Neuronal stem cell (in vitro differentiated cells): ENCODE measurements around the gene FTCD.
A peak's percentile ranks its signal among the peaks of the same experiment; 100 is the strongest.

Source experiments
- DNase-seq: peaks from one replicate; pipeline ENCODE4 v3.0.0-alpha.2; 2013; ENCODE audit warnings: low spot score
- H2AFZ ChIP-seq: one replicate; pipeline ENCODE4 v1.6.1; 2013; ENCODE audit warnings: mild to moderate bottlenecking, low read length, inconsistent platforms
- H2AK5ac ChIP-seq: 2 replicates; pipeline ENCODE4 v1.6.1; 2013; ENCODE audit warnings: low read depth, mild to moderate bottlenecking, inconsistent platforms, low read length, moderate library complexity, mixed read lengths
- H2BK120ac ChIP-seq: 2 replicates; pipeline ENCODE4 v1.6.1; 2013; ENCODE audit warnings: low read depth, mild to moderate bottlenecking, inconsistent platforms, low read length, moderate library complexity, mixed read lengths
- H2BK12ac ChIP-seq: one replicate; pipeline ENCODE4 v1.6.1; 2013; ENCODE audit warnings: low read length, inconsistent platforms
- H2BK15ac ChIP-seq: 2 replicates; pipeline ENCODE4 v1.6.1; 2013; ENCODE audit warnings: mild to moderate bottlenecking, low read length, inconsistent platforms, mixed read lengths
- H2BK5ac ChIP-seq: one replicate; pipeline ENCODE4 v1.6.1; 2013; ENCODE audit warnings: inconsistent platforms, mild to moderate bottlenecking, low read length, moderate library complexity
- H3K14ac ChIP-seq: one replicate; pipeline ENCODE4 v1.6.1; 2013; ENCODE audit warnings: low read length, inconsistent platforms
- H3K18ac ChIP-seq: 2 replicates; pipeline ENCODE4 v1.6.1; 2013; ENCODE audit warnings: low read length, inconsistent platforms
- H3K23ac ChIP-seq: 2 replicates; pipeline ENCODE4 v1.6.1; 2013; ENCODE audit warnings: low read depth, mild to moderate bottlenecking, mixed read lengths, low read length, inconsistent platforms; ENCODE audit not compliant: poor library complexity
- H3K27ac ChIP-seq: replicated peaks from 3 replicates; pipeline ENCODE4 v1.5.1; 2013; ENCODE audit warnings: low read length, inconsistent platforms
- H3K27me3 ChIP-seq, 3 experiments: 2 replicates each; pipeline ENCODE4 v1.6.1; 2013; ENCODE audit warnings: low read length in 3 of 3, mild to moderate bottlenecking in 2 of 3, inconsistent platforms in 1 of 3, low read depth in 1 of 3, mixed read lengths in 1 of 3, moderate library complexity in 1 of 3; ENCODE audit not compliant: control insufficient read depth in 3 of 3, insufficient read depth in 3 of 3
- H3K36me3 ChIP-seq, 2 donors: replicated peaks in 1 of 2; 2 replicates each; pipeline ENCODE4 v1.6.1; 2013; ENCODE audit warnings: low read length in 2 of 2; ENCODE audit not compliant: control insufficient read depth in 2 of 2, insufficient read depth in 2 of 2
- H3K4ac ChIP-seq: 2 replicates; pipeline ENCODE4 v1.6.1; 2013; ENCODE audit warnings: inconsistent platforms, mild to moderate bottlenecking, low read length, moderate library complexity
- H3K4me1 ChIP-seq, 2 donors: 1 replicate in 1 of 2; 2 replicates in 1 of 2; pipeline ENCODE4 v1.6.1; 2013; ENCODE audit warnings: low read length in 2 of 2, low read depth in 1 of 2; ENCODE audit not compliant: control insufficient read depth in 2 of 2, insufficient read depth in 1 of 2
- H3K4me2 ChIP-seq: one replicate; pipeline ENCODE4 v1.6.1; 2013; ENCODE audit warnings: mild to moderate bottlenecking, low read length, inconsistent platforms; ENCODE audit not compliant: insufficient read depth, poor library complexity, severe bottlenecking
- H3K4me3 ChIP-seq, 2 donors: 2 replicates each; pipeline ENCODE4 v1.5.1; 2013; ENCODE audit warnings: low read length in 2 of 2, mild to moderate bottlenecking in 2 of 2, inconsistent platforms in 1 of 2, moderate library complexity in 1 of 2
- H3K79me1 ChIP-seq: one replicate; pipeline ENCODE4 v1.6.1; 2013; ENCODE audit warnings: low read depth, mild to moderate bottlenecking, inconsistent platforms, low read length, moderate library complexity
- H3K9ac ChIP-seq: one replicate; pipeline ENCODE4 v1.6.1; 2013; ENCODE audit warnings: mild to moderate bottlenecking, low read depth, low read length, inconsistent platforms; ENCODE audit not compliant: poor library complexity
- H3K9me3 ChIP-seq, 2 donors: replicated peaks in 1 of 2; 2 replicates each; pipeline versions ENCODE3 to v1.6.1; 2013; ENCODE audit warnings: low read length in 2 of 2, mild to moderate bottlenecking in 2 of 2, inconsistent platforms in 1 of 2, low read depth in 1 of 2, mixed read lengths in 1 of 2, moderate library complexity in 1 of 2; ENCODE audit not compliant: control insufficient read depth in 2 of 2, insufficient read depth in 1 of 2
- H4K8ac ChIP-seq: one replicate; pipeline ENCODE4 v1.6.1; 2013; ENCODE audit warnings: low read depth, mild to moderate bottlenecking, inconsistent platforms, low read length, moderate library complexity
- H4K91ac ChIP-seq: one replicate; pipeline ENCODE4 v1.6.1; 2013; ENCODE audit warnings: low read length, low read depth, mild to moderate bottlenecking, inconsistent platforms; ENCODE audit not compliant: poor library complexity
- WGBS, 2 donors: extraction: QIAGEN DNeasy Blood & Tissue Kit; methylation state at CpG; one replicate each; pipeline ENCODE4 v1.1.7; 2013; ENCODE audit warnings: missing lambda C conversion rate in 2 of 2, mixed read lengths in 1 of 2; ENCODE audit not compliant: insufficient read length in 2 of 2, insufficient replicate concordance in 1 of 2; ENCODE audit errors: extremely low coverage in 2 of 2; 5-methylcytosine and 5-hydroxymethylcytosine counted together

The FTCD gene

DNA sequence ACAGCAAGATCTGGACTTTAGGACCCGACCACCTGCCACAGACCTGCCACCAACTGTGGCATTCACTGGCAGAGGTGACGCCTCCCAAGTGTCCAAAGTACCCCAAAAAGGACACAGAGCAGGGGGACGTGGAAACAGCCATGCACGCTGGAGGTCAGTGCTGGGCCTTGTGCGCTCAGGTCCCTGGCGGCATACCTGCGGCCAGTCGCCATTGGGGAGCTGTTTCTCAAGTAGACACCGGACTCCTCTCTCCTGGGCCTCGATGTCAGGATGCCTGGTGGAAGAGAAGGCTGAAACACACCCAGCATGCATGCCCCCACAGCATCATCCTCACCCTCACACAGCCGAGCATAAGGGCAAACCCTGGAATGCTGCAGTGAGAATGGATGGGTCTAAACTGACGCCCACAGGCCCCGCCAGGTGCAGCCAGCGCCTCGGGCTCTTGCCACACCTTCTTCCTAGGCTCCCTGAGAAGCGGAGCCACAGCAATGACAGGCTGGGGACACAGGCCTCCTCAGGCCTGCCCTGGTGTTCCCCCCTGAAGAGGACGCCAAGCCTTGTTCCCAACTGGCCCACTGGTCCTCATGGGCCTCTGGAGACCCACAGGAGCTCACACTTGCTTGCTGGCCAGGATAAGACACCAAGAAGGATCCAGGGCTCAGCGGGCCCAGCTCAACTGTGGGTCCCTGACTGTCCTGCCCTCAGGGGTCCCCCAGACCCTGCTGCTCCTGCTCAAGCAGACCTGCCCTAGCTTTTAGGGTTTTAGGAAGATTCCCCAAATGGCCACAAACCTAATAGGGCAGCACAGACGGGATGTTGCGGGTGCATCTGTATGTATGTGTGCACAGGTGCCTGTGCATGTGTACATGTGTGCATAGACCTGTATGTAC lies 36.6 kb upstream of the FTCD start:
- Histone ChIP-seq H2AK5ac (no peak overlapping the region), H3K4me3 (no peak overlapping the region), H4K91ac (no peak overlapping the region), H2AFZ (no peak overlapping the region), H2BK12ac (no peak overlapping the region), H4K8ac (no peak overlapping the region), H3K23ac (no peak overlapping the region), H3K4me2 (no peak overlapping the region), H3K79me1 (peaks cover 9% of the 10 kb centered on the region), H2BK15ac (no peak overlapping the region), H3K27me3 (no peaks in the 10 kb centered on the region), H3K27ac (no peak overlapping the region), H3K14ac (no peak overlapping the region), H3K4ac (no peak overlapping the region), H3K9ac (no peak overlapping the region), H2BK5ac (peak overlapping the region; percentile 46), H3K18ac (no peak overlapping the region), H2BK120ac (no peak overlapping the region), H3K4me1 (peaks cover 25 to 38% of the 10 kb centered on the region in 2 donors), H3K9me3 (peaks cover 0 to 3% of the 10 kb centered on the region in 2 donors), H3K36me3 (peaks cover 59 to 82% of the 10 kb centered on the region in 2 donors)
- no CpG with 5 or more reads among the region's 20 CpGs for WGBS, 2 donors
- no peak for DNase-seq

GRCh38 chr21:46191257-46191685 lies 35.9 kb upstream of the FTCD start:
- no peak for DNase-seq
- Histone ChIP-seq H3K27me3 (no peaks in the 10 kb centered on the region), H3K27ac (no peak overlapping the region)

DNA sequence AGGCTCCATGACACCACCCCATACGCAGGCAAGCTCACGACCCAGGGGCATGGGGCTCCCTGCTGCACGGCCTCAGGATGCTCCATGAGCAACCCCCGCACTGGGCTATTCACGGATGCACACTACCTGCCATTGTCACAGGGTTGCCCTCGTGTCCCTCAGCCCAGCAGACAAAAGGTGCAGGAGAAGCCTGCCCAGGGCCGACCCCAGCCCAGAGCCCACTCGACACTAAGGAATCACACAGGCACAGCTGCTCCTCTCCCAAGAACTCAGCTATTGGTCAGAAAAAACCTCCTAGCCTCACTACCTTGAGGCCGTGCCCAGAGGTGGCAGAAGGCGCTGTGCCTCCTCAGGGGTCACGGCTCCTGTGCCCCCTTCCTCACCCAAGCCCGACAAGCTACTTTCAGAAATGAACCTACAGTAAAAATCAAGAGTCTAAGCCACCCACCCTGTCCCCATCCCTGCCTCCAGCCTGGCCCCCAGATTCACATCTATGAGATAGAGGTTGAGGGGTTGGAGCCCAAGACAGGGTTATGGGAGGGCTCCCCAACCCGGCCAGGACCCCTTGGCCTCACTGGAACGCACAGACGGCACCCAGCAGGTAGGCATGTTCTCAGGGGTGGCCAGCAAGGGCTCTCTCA lies 35.2 kb upstream of the FTCD start:
- Histone ChIP-seq H2BK15ac (peak overlapping the region; percentile 8), H3K4me3 (no peak overlapping the region), H2AK5ac (no peak overlapping the region), H3K27me3 (no peaks in the 10 kb centered on the region), H3K27ac (no peak overlapping the region), H3K36me3 (peaks cover 50 to 69% of the 10 kb centered on the region in 2 donors), H2AFZ (no peak overlapping the region), H3K18ac (no peak overlapping the region), H3K4me2 (no peak overlapping the region), H3K4me1 (peaks cover 25 to 38% of the 10 kb centered on the region in 2 donors), H3K79me1 (peaks cover 9% of the 10 kb centered on the region), H2BK12ac (no peak overlapping the region), H2BK120ac (no peak overlapping the region), H2BK5ac (no peak overlapping the region), H3K23ac (peak overlapping the region; percentile 13), H4K8ac (no peak overlapping the region), H4K91ac (no peak overlapping the region), H3K14ac (no peak overlapping the region), H3K9ac (no peak overlapping the region), H3K9me3 (peaks cover 0 to 3% of the 10 kb centered on the region in 2 donors), H3K4ac (no peak overlapping the region)
- no peak for DNase-seq
- WGBS, 2 donors = no CpG with 5 or more reads among the region's 15 CpGs

More at GRCh38 chr21:46191257-46191685, 35.9 kb upstream of the FTCD start:
- WGBS, 2 donors = no CpG with 5 or more reads among the region's 4 CpGs
- Histone ChIP-seq H3K9ac (no peak overlapping the region), H3K79me1 (peaks cover 9% of the 10 kb centered on the region), H3K4me1 (peaks cover 25 to 38% of the 10 kb centered on the region in 2 donors), H2BK15ac (no peak overlapping the region), H3K36me3 (peaks cover 55 to 75% of the 10 kb centered on the region in 2 donors), H3K9me3 (peaks cover 0 to 3% of the 10 kb centered on the region in 2 donors), H3K14ac (no peak overlapping the region), H2BK120ac (no peak overlapping the region), H3K4me3 (no peak overlapping the region), H2BK12ac (no peak overlapping the region), H4K91ac (no peak overlapping the region), H2BK5ac (no peak overlapping the region), H2AFZ (no peak overlapping the region), H4K8ac (no peak overlapping the region), H3K23ac (no peak overlapping the region), H3K4ac (no peak overlapping the region), H3K18ac (peak overlapping the region; percentile 48), H3K4me2 (no peak overlapping the region), H2AK5ac (no peak overlapping the region)

- Histone ChIP-seq H4K91ac (no peak overlapping the region), H3K4ac (no peak overlapping the region), H3K18ac (no peak overlapping the region), H3K36me3 (peaks cover 45 to 63% of the 10 kb centered on the region in 2 donors), H3K9me3 (peaks cover 0 to 3% of the 10 kb centered on the region in 2 donors), H3K9ac (peak overlapping the region; percentile 3), H2AFZ (no peak overlapping the region), H3K4me1 (peaks cover 25 to 42% of the 10 kb centered on the region in 2 donors), H3K27me3 (no peaks in the 10 kb centered on the region), H3K23ac (peak overlapping the region; percentile 6), H3K14ac (no peak overlapping the region), H4K8ac (no peak overlapping the region), H2BK5ac (no peak overlapping the region), H2BK120ac (no peak overlapping the region), H3K27ac (no peak overlapping the region), H2BK15ac (no peak overlapping the region), H3K79me1 (peaks cover 6% of the 10 kb centered on the region), H2BK12ac (no peak overlapping the region), H2AK5ac (no peak overlapping the region), H3K4me2 (no peak overlapping the region), H3K4me3 (no peak overlapping the region)
- DNase-seq = no peak
- WGBS, 2 donors = no CpG with 5 or more reads among the region's 14 CpGs
These were observed 34.6 kb upstream of the FTCD start for GRCh38 chr21:46189959-46190490.
